Astrocyte of the spinal cord (primary cell): ENCODE results near the gene SMARCB1.

Experiments
- DNase-seq: peaks from one replicate; pipeline ENCODE4 v3.0.0; 2011; ENCODE audit warnings: low read depth, low spot score
- H3K4me3 ChIP-seq: 2 replicates; pipeline ENCODE4 v1.5.1; 2011; ENCODE audit warnings: low read depth, mild to moderate bottlenecking, low read length, moderate library complexity
- CTCF ChIP-seq: IDR thresholded peaks from 2 replicates; pipeline ENCODE4 v1.5.1; 2012; ENCODE audit warnings: low read depth, mild to moderate bottlenecking, low read length, inconsistent platforms
- in situ Hi-C: cut with HindIII; loops from 2 replicates; pipeline ENCODE4 v1.10.0; 2017; ENCODE audit warnings: low sequenced_read_pairs

SMARCB1 gene

DNA sequence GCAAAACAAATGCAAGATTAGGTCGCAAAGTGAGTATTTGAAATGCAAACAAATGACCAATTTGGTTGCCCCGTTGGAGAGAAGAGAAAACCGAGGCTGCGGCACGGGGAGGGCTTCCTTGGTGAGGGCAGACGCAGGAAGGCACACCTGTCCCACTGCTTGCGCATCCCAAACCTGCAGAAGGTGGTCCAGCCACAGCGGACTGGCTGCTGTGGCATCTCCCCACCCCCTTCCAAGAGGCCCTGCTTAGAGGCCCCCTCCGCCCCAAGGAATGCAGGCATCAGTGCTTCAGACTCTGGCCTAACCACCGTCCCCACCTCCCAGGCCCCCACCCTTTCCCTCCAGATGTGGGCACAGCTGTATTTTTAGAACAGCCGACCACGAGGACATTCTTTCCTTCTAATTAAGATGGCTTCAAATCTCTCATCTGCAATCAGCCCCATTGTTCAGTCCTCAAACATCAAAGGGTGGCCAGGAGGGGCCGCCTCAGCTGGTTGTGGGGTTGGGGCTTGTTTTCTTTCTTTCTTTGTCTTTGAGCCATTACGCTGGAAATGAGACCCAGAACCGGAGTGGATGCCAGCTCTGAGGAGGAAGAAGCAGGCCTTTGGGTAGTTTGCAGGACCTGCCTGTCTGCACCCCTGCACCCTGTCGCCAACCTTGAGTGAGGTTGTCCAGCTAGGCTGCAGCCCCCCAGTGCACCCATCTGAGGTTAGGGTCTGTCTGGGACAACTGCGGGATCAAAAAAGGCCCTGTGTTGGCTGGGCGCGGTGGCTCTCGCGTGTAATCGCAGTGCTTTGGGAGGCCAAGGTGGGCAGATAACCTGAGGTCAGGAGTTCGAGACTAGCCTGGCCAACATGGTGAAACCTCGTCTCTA is 61.5 kb downstream of the SMARCB1 start:
- no peak for TF ChIP-seq CTCF
- H3K4me3 ChIP-seq: no peak overlapping the region
- in situ Hi-C loops: no loop called here
- DNase-seq: no peak

DNA sequence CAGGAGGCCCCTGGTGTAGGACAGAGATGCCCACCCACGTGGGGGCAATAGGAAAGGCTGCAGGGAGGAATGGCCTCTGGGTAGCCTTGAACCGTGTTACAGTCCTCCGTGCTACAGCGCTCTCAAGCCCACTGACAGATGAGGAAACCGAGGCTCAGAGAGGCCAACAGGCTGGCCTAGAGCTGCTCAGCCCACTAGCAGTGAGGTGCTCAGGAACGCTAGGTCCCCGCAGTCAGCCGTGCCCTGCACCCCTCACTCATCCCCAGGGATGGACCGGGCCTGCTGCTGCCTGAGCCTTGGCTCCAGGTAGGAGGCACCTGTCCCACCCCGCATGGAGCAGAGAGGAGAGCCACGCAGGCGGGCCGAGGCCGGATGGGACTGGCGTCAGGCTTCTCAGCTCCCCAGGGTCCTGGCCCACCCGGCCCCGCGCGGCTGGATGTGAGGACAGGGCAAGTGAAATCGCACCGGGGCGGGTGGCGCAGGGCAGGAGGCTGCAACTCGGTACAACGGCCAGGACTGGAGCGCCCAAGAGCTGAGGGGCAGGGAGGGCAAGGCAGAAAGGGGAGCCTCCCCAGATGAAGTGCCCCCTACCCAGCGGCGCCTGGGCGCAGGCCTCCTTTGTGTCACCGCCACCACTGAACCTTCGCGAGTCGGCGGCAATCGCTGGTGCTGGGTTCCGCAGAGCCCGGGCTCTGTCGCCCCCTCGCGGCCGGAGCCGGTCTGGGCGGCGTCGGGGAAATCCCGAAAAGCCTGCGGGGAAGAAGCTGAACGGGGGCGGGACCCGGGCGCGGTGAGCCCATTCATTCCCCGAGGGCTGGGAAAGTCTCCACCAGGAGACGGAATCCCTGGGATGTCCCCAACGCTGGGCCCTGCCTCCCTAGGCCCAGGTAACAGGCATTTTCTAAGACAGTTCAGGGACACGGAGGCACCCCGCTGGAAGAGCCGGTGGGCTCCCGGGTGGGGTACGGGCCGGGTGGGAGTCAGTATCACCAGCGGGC is 62.5 kb downstream of the SMARCB1 start:
- peak; percentile 97 for TF ChIP-seq CTCF
- DNase-seq: peak; percentile 67
- in situ Hi-C loops: no loop called here
- no peak overlapping the region for H3K4me3 ChIP-seq

DNA sequence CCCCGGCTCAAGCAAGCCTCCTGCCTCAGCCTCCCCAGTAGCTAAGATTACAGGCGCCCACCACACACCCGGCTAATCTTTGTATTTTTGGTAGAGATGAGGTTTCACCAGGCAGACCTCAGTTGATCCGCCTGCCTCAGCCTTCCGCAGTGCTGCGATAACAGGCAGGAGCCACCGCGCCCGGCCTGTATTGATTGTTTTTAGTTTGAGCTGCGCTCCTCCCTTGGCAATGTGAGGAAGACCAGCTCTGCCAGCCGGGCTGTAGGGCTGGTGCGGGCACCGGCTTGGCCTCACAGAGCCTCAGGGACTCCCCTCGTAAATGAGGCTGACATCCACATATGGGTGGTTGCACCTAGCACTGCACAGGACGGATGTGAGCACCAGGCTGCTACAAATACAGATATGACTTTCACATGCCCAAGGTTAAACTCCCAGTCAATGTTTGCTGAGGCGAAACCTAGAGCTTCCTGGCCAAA is 63.4 kb downstream of the SMARCB1 start:
- no peak for DNase-seq

GRCh38 chr22:23856721-23857605 is 70.2 kb downstream of the SMARCB1 start:
- in situ Hi-C loops: no loop called here
- TF ChIP-seq CTCF: no peak
- peak overlapping the region; percentile 77 for H3K4me3 ChIP-seq
- DNase-seq: peak; percentile 24

More for the DNA sequence above, 63.4 kb downstream of the SMARCB1 start:
- TF ChIP-seq CTCF: no peak
- in situ Hi-C loops: no loop called here
- H3K4me3 ChIP-seq: no peak overlapping the region

GRCh38 chr22:23857606-23858483 is 71.1 kb downstream of the SMARCB1 start, which contains the start of gene SLC2A11:
Gene SLC2A11, plus strand, starts transcription at chr22:23857875. Its CDS starts 125 bp downstream, at chr22:23858000.
- TF ChIP-seq CTCF: peak; percentile 37
- DNase-seq: peak; percentile 96
- in situ Hi-C loops: no loop called here
- H3K4me3 ChIP-seq: peak within 1 kb of the TSS; percentile 77
